ENCODE data around the gene ATP5F1C. TPM values are rescaled to one million over a fixed set of nuclear protein-coding genes. Genes with fewer than 3 reads are reported as not detected.
A peak's percentile ranks its signal among the peaks of the same experiment; 100 is the strongest.
"Not testable (repeated sequence)": the region's sequence is repeated elsewhere in the genome, so short reads cannot be mapped to it uniquely, and the experiment has no call there.

The ATP5F1C gene
- total RNA-seq, 1 donor: 209 TPM

GRCh38 chr10:7773845-7774801 lies 13.9 kb upstream of the ATP5F1C start:
- TF ChIP-seq CTCF (IDR thresholded peaks at IDR 0.05; ENCODE audit: extremely low read depth, low read depth, low read length): no peak
- Histone ChIP-seq H3K4me3 (ENCODE audit: insufficient read depth, low read length) (no peak overlapping the region), H3K4me1 (ENCODE audit: insufficient read depth, low read length) (no peaks in the 10 kb centered on the region), H2AFZ (ENCODE audit: low read length) (no peak overlapping the region), H3K79me2 (ENCODE audit: insufficient read depth, low read length) (peaks cover 3% of the 10 kb centered on the region), H3K27ac (ENCODE audit: low read depth, low read length) (no peak overlapping the region), H3K4me2 (ENCODE audit: insufficient read depth, low read length) (no peak overlapping the region), H4K20me1 (ENCODE audit: insufficient read depth, low read length) (no peaks in the 10 kb centered on the region), H3K27me3 (ENCODE audit: insufficient read depth, low read length) (no peaks in the 10 kb centered on the region), H3K36me3 (ENCODE audit: insufficient read depth, low read length) (peaks cover 49% of the 10 kb centered on the region), H3K9me3 (ENCODE audit: low read depth, low read length) (no peaks in the 10 kb centered on the region)
- no peak for DNase-seq (ENCODE audit: insufficient read length, low spot score, missing footprints)

GRCh38 chr10:7776777-7777176 lies 11.2 kb upstream of the ATP5F1C start:
- no peak for DNase-seq (ENCODE audit: insufficient read length, low spot score, missing footprints)
- peaks cover 63% of the 10 kb centered on the region for H3K36me3 ChIP-seq (ENCODE audit: insufficient read depth, low read length)
- H3K27me3 ChIP-seq (ENCODE audit: insufficient read depth, low read length): no peaks in the 10 kb centered on the region

GRCh38 chr10:7782194-7782593 lies 5.8 kb upstream of the ATP5F1C start:
- Histone ChIP-seq H3K36me3 (ENCODE audit: insufficient read depth, low read length) (peaks cover 34% of the 10 kb centered on the region), H4K20me1 (ENCODE audit: insufficient read depth, low read length) (peaks cover 29% of the 10 kb centered on the region), H3K79me2 (ENCODE audit: insufficient read depth, low read length) (peaks cover 66% of the 10 kb centered on the region)
- not testable (repeated sequence) for H3K27me3 ChIP-seq (ENCODE audit: insufficient read depth, low read length); H3K27ac ChIP-seq (ENCODE audit: low read depth, low read length); H3K4me3 ChIP-seq (ENCODE audit: insufficient read depth, low read length); H3K4me2 ChIP-seq (ENCODE audit: insufficient read depth, low read length); H3K9me3 ChIP-seq (ENCODE audit: low read depth, low read length); DNase-seq (ENCODE audit: insufficient read length, low spot score, missing footprints); H3K4me1 ChIP-seq (ENCODE audit: insufficient read depth, low read length); H2AFZ ChIP-seq (ENCODE audit: low read length)

More at GRCh38 chr10:7776777-7777176, 11.2 kb upstream of the ATP5F1C start:
- Histone ChIP-seq H3K9me3 (ENCODE audit: low read depth, low read length) (no peaks in the 10 kb centered on the region), H3K4me3 (ENCODE audit: insufficient read depth, low read length) (no peak overlapping the region), H3K4me2 (ENCODE audit: insufficient read depth, low read length) (no peak overlapping the region), H4K20me1 (ENCODE audit: insufficient read depth, low read length) (peaks cover 6% of the 10 kb centered on the region), H3K27ac (ENCODE audit: low read depth, low read length) (no peak overlapping the region), H3K79me2 (ENCODE audit: insufficient read depth, low read length) (peaks cover 18% of the 10 kb centered on the region), H2AFZ (ENCODE audit: low read length) (no peak overlapping the region), H3K4me1 (ENCODE audit: insufficient read depth, low read length) (no peaks in the 10 kb centered on the region)
- no peak for TF ChIP-seq CTCF (IDR thresholded peaks at IDR 0.05; ENCODE audit: extremely low read depth, low read depth, low read length)

GRCh38 chr10:7786430-7786829 lies 1.5 kb upstream of the ATP5F1C start:
- Histone ChIP-seq H3K9me3 (ENCODE audit: low read depth, low read length) (no peaks in the 10 kb centered on the region), H3K36me3 (ENCODE audit: insufficient read depth, low read length) (no peaks in the 10 kb centered on the region), H3K4me2 (ENCODE audit: insufficient read depth, low read length) (peak overlapping the region; percentile 100), H3K27me3 (ENCODE audit: insufficient read depth, low read length) (no peaks in the 10 kb centered on the region), H3K27ac (ENCODE audit: low read depth, low read length) (no peak overlapping the region), H3K4me3 (ENCODE audit: insufficient read depth, low read length) (peak overlapping the region; percentile 99), H4K20me1 (ENCODE audit: insufficient read depth, low read length) (peaks cover 54% of the 10 kb centered on the region), H3K4me1 (ENCODE audit: insufficient read depth, low read length) (peaks cover 25% of the 10 kb centered on the region), H2AFZ (ENCODE audit: low read length) (no peak overlapping the region), H3K79me2 (ENCODE audit: insufficient read depth, low read length) (peaks cover 96% of the 10 kb centered on the region)
- no peak for TF ChIP-seq CTCF (IDR thresholded peaks at IDR 0.05; ENCODE audit: extremely low read depth, low read depth, low read length)
- no peak for DNase-seq (ENCODE audit: insufficient read length, low spot score, missing footprints)
